Neutrophil (primary cell): ENCODE results near the gene CHIT1.
A peak's percentile ranks its signal among the peaks of the same experiment; 100 is the strongest.

Experiments used
- H3K27ac ChIP-seq: fragments of 200-600 bp; sonication (generic); 2 replicates; pipeline ENCODE4 v1.5.1; 2016; ENCODE audit warnings: mild to moderate bottlenecking, moderate library complexity
- H3K27me3 ChIP-seq: fragments of 200-600 bp; sonication (generic); 2 replicates; pipeline ENCODE4 v1.6.0; 2016; ENCODE audit warnings: mild to moderate bottlenecking
- H3K36me3 ChIP-seq: fragments of 200-600 bp; sonication (generic); 2 replicates; pipeline ENCODE4 v1.5.1; 2017
- H3K4me1 ChIP-seq, 2 experiments: fragments of 200-600 bp in 1 of 2; sonication (generic) in 1 of 2; 1 replicate in 1 of 2; 2 replicates in 1 of 2; pipeline versions ENCODE4 v1.5.1 to v1.6.1; 2013 to 2016; ENCODE audit warnings: low read depth in 1 of 2, low read length in 1 of 2, mild to moderate bottlenecking in 1 of 2, moderate library complexity in 1 of 2; ENCODE audit not compliant: control insufficient read depth in 1 of 2, insufficient read depth in 1 of 2
- H3K4me3 ChIP-seq, 2 experiments: fragments of 200-600 bp in 1 of 2; sonication (generic) in 1 of 2; 1 replicate in 1 of 2; 2 replicates in 1 of 2; pipeline ENCODE4 v1.5.1; 2013 to 2016; ENCODE audit warnings: low read depth in 1 of 2, low read length in 1 of 2, mild to moderate bottlenecking in 1 of 2, moderate library complexity in 1 of 2
- H3K9me3 ChIP-seq: fragments of 200-600 bp; sonication (generic); 2 replicates; pipeline ENCODE4 v1.5.1; 2016
- CTCF ChIP-seq: fragments of 200-600 bp; sonication (generic); IDR thresholded peaks from 2 replicates; pipeline ENCODE4 v1.5.1; 2016; ENCODE audit warnings: antibody characterized with exemption

Gene CHIT1

GRCh38 chr1:203204756-203205155 lies 24.7 kb downstream of the CHIT1 start:
- Histone ChIP-seq H3K27me3 (no peaks in the 10 kb centered on the region), H3K36me3 (no peaks in the 10 kb centered on the region), H3K9me3 (no peaks in the 10 kb centered on the region), H3K27ac (peak overlapping the region; percentile 10), H3K4me1 (peaks cover 57 to 62% of the 10 kb centered on the region in 2 experiments), H3K4me3 (no peak overlapping the region)
- no peak for TF ChIP-seq CTCF

GRCh38 chr1:203202431-203203245 lies 26.8 kb downstream of the CHIT1 start:
- Histone ChIP-seq H3K36me3 (no peaks in the 10 kb centered on the region), H3K27ac (peak overlapping the region; percentile 96), H3K27me3 (no peaks in the 10 kb centered on the region), H3K9me3 (no peaks in the 10 kb centered on the region), H3K4me1 (peaks cover 65 to 71% of the 10 kb centered on the region in 2 experiments), H3K4me3 (peak overlapping the region; percentile 61 to 62)
- no peak for TF ChIP-seq CTCF

GRCh38 chr1:203201516-203202205 lies 27.8 kb downstream of the CHIT1 start:
- peaks cover 65 to 71% of the 10 kb centered on the region in 2 experiments for H3K4me1 ChIP-seq

GRCh38 chr1:203200916-203201315 lies 28.6 kb downstream of the CHIT1 start:
- Histone ChIP-seq H3K4me3 (peak overlapping the region in 1 of 2 experiments; percentile 37), H3K36me3 (no peaks in the 10 kb centered on the region), H3K27ac (peak overlapping the region; percentile 96), H3K4me1 (peaks cover 65 to 71% of the 10 kb centered on the region in 2 experiments), H3K27me3 (no peaks in the 10 kb centered on the region), H3K9me3 (no peaks in the 10 kb centered on the region)
- TF ChIP-seq CTCF: no peak

More at GRCh38 chr1:203201516-203202205, 27.8 kb downstream of the CHIT1 start:
- H3K9me3 ChIP-seq: no peaks in the 10 kb centered on the region
- peak overlapping the region; percentile 96 for H3K27ac ChIP-seq
- peak overlapping the region; percentile 61 to 62 for H3K4me3 ChIP-seq
- no peaks in the 10 kb centered on the region for H3K36me3 ChIP-seq
- no peaks in the 10 kb centered on the region for H3K27me3 ChIP-seq
- no peak for TF ChIP-seq CTCF

- H3K27ac ChIP-seq: peak overlapping the region; percentile 96
- H3K4me3 ChIP-seq: peak overlapping the region in 1 of 2 experiments; percentile 37
- no peak for TF ChIP-seq CTCF
- H3K9me3 ChIP-seq: no peaks in the 10 kb centered on the region
- H3K36me3 ChIP-seq: no peaks in the 10 kb centered on the region
- peaks cover 60 to 62% of the 10 kb centered on the region in 2 experiments for H3K4me1 ChIP-seq
- H3K27me3 ChIP-seq: no peaks in the 10 kb centered on the region
These were observed 29.5 kb downstream of the CHIT1 start for GRCh38 chr1:203199816-203200571.
